ENCODE data around the gene CMTM7. TPM values are rescaled to one million over a fixed set of nuclear protein-coding genes. Genes with fewer than 3 reads are reported as not detected.

CMTM7 gene
- total and polyA plus RNA-seq, 10 of the 15 experiments (the other 5 are each of a cell fraction or from before 2014, with no cell fraction given) = 3.7 to 36.4 (median 14.7) TPM

- TF ChIP-seq IRF5 (IDR thresholded peaks at IDR 0.05; ENCODE audit: borderline replicate concordance) (no peak), NFXL1 (IDR thresholded peaks at IDR 0.05; ENCODE audit: borderline replicate concordance) (no peak), SMAD5 (IDR thresholded peaks at IDR 0.05; ENCODE audit: low read depth) (no peak), USF1 (IDR thresholded peaks at IDR 0.05; ENCODE audit: borderline replicate concordance, extremely low read length, insufficient read depth, low read depth, low read length) (no peak)
Measured at GRCh38 chr3:32352563-32352962, 39.1 kb upstream of the CMTM7 start (continued).

- WGBS (ENCODE audit: insufficient coverage, insufficient replicate concordance, low lambda C conversion rate, missing lambda C conversion rate) = 24% methylated on average over 2 of the region's 2 CpGs
- Histone ChIP-seq H4K20me1 (ENCODE audit: control insufficient read depth, insufficient read depth) (no peaks in the 10 kb centered on the region), H3K9ac (ENCODE audit: control insufficient read depth, insufficient read depth, low read length) (no peak overlapping the region), H3K27me3 (replicated peaks in 1 of 2; ENCODE audit: control insufficient read depth in 2 of 2, insufficient read depth in 2 of 2, low read length in 1 of 2) (peaks cover 0 to 7% of the 10 kb centered on the region in 2 experiments; a peak in 1 of 4 replicates), H3K36me3 (ENCODE audit: control insufficient read depth in 2 of 2, insufficient read depth in 2 of 2, low read length in 1 of 2) (no peaks in the 10 kb centered on the region), H3K4me2 (ENCODE audit: control insufficient read depth, insufficient read depth) (no peak overlapping the region), H3K27ac (ENCODE audit: control insufficient read depth, insufficient read depth) (no peak overlapping the region), H3K4me3 (no peak overlapping the region), H3K9me3 (replicated peaks; ENCODE audit: control insufficient read depth, insufficient read depth, low read length) (no peaks in the 10 kb centered on the region), H3K79me2 (ENCODE audit: control insufficient read depth, insufficient read depth, low read length) (no peaks in the 10 kb centered on the region), H3K4me1 (ENCODE audit: control insufficient read depth, insufficient read depth, low read length) (no peaks in the 10 kb centered on the region), H2AFZ (ENCODE audit: control insufficient read depth, low read depth, low read length) (no peak overlapping the region)
- intact Hi-C loops (cut with micrococcal nuclease; ENCODE audit: unreplicated experiment) = no loop called here
- ChIA-PET CTCF (no interaction called here), RAD21 (ENCODE audit: unreplicated experiment) (no interaction called here), POLR2A (interaction anchor here (0.6 kb wide), 1 partner anchor 481 kb away, joined by 4 read pairs; no protein-coding TSS in a partner anchor), SMC1A (ENCODE audit: uncharacterized antibody, unreplicated experiment) (interaction anchor here (1.0 to 1.1 kb wide), 2 partner anchors 9 to 56 kb away, joined by 4 read pairs; no protein-coding TSS in a partner anchor)
- ATAC-seq (no peak), FAIRE-seq (no peak), DNase-seq (ENCODE audit: low read depth, low spot score) (no peak)
- no TSS peak for BruUV-seq (replicated peaks)
- in situ Hi-C loops (cut with MboI) = no loop called here
- TF ChIP-seq ATF3 (IDR thresholded peaks at IDR 0.05; ENCODE audit: borderline replicate concordance, extremely low read depth, low read depth, low read length) (no peak), POLR2A (IDR thresholded peaks at IDR 0.05; ENCODE audit: low read depth, low read length) (no peak), GABPA (IDR thresholded peaks at IDR 0.05; ENCODE audit: low read depth) (no peak), PAX8 (IDR thresholded peaks at IDR 0.05) (no peak), IKZF1 (conservative IDR thresholded peaks at IDR 0.05) (no peak), PBX3 (IDR thresholded peaks at IDR 0.05; ENCODE audit: insufficient replicate concordance, low read depth, low read length) (no peak), WRNIP1 (IDR thresholded peaks at IDR 0.05; ENCODE audit: borderline replicate concordance, low read depth, low read length) (no peak), CEBPB (IDR thresholded peaks at IDR 0.05; ENCODE audit: borderline replicate concordance in 1 of 2, low read depth in 2 of 2, low read length in 2 of 2) (no peak), EED (IDR thresholded peaks at IDR 0.05; ENCODE audit: low read depth) (no peak), TCF12 (IDR thresholded peaks at IDR 0.05; ENCODE audit: low read depth, low read length) (no peak), EZH2 (IDR thresholded peaks at IDR 0.05; ENCODE audit: borderline replicate concordance, control insufficient read depth, low read depth, low read length) (no peak), IKZF2 (IDR thresholded peaks at IDR 0.05) (no peak), IRF5 (IDR thresholded peaks at IDR 0.05; ENCODE audit: borderline replicate concordance) (no peak), STAT3 (IDR thresholded peaks at IDR 0.05; ENCODE audit: low read depth, low read length) (no peak)
Measured at GRCh38 chr3:32353351-32353750, 38.3 kb upstream of the CMTM7 start.
